ENCODE results near the gene FAM47E. TPM values are rescaled to one million over a fixed set of nuclear protein-coding genes. Genes with fewer than 3 reads are reported as not detected.

Gene FAM47E
- total and polyA plus RNA-seq, 2 of the 13 experiments (the other 11 are each of a cell fraction or from before 2014, with no cell fraction given), result 0.33 to 0.66 TPM

GRCh38 chr4:76251441-76252270 lies at the start of gene FAM47E (continued):
- TF ChIP-seq PAF1 (CRISPR knock-in tag; IDR thresholded peaks at IDR 0.05), result no peak
- no peak for TF ChIP-seq AGO1 (IDR thresholded peaks at IDR 0.05; ENCODE audit: low read depth, low read length, poor library complexity, severe bottlenecking)
- TF ChIP-seq JUN (CRISPR knock-in tag; IDR thresholded peaks at IDR 0.05), result 0 out of 2 replicates have a peak, but pooled peaks have one; percentile 28
- 0 out of 2 replicates have a peak, but pooled peaks have one; percentile 29 for TF ChIP-seq GZF1 (CRISPR knock-in tag; IDR thresholded peaks at IDR 0.05)
- no peak for TF ChIP-seq ZNF570 (CRISPR knock-in tag; IDR thresholded peaks at IDR 0.05; ENCODE audit: borderline replicate concordance)
- TF ChIP-seq ZNF484 (CRISPR knock-in tag; IDR thresholded peaks at IDR 0.05; ENCODE audit: borderline replicate concordance, low read depth), result no peak
- TF ChIP-seq PHF20 (CRISPR knock-in tag; IDR thresholded peaks at IDR 0.05), result peak; percentile 55
- no peak for TF ChIP-seq POLR2AphosphoS2 (IDR thresholded peaks at IDR 0.05; ENCODE audit: low read depth, low read length)
- peak; percentile 96 for TF ChIP-seq RAD21 (CRISPR knock-in tag; IDR thresholded peaks at IDR 0.05)
- TF ChIP-seq SMAD3 (CRISPR knock-in tag; IDR thresholded peaks at IDR 0.05), result no peak
- peak; percentile 71; the same call in 1 of the 2 replicates for TF ChIP-seq SPEN (CRISPR knock-in tag; IDR thresholded peaks at IDR 0.05; ENCODE audit: low read depth)
- no peak for TF ChIP-seq ZNF101 (CRISPR knock-in tag; IDR thresholded peaks at IDR 0.05; ENCODE audit: borderline replicate concordance, low read depth)
- TF ChIP-seq LBX2 (CRISPR knock-in tag; IDR thresholded peaks at IDR 0.05; ENCODE audit: borderline replicate concordance), result peak; percentile 31; the same call in 1 of the 2 replicates
- no peak for TF ChIP-seq TERF1 (CRISPR knock-in tag; IDR thresholded peaks at IDR 0.05)
- no peak for TF ChIP-seq JUNB (CRISPR knock-in tag; IDR thresholded peaks at IDR 0.05; ENCODE audit: borderline replicate concordance)
- TF ChIP-seq ZNF414 (CRISPR knock-in tag; IDR thresholded peaks at IDR 0.05), result no peak
- peak; percentile 38; the same call in 1 of the 2 replicates for TF ChIP-seq HOMEZ (CRISPR knock-in tag; IDR thresholded peaks at IDR 0.05; ENCODE audit: low read depth)
- TF ChIP-seq REXO4 (CRISPR knock-in tag; IDR thresholded peaks at IDR 0.05; ENCODE audit: borderline replicate concordance), result no peak
- TF ChIP-seq ELF4 (CRISPR knock-in tag; IDR thresholded peaks at IDR 0.05; ENCODE audit: borderline replicate concordance), result no peak
- no peak for TF ChIP-seq GTF3A (CRISPR knock-in tag; conservative IDR thresholded peaks at IDR 0.05)
- 0 out of 2 replicates have a peak, but pooled peaks have one; percentile 36 for TF ChIP-seq ZKSCAN8 (CRISPR knock-in tag; IDR thresholded peaks at IDR 0.05; ENCODE audit: borderline replicate concordance)
- TF ChIP-seq ZNF224 (CRISPR knock-in tag; IDR thresholded peaks at IDR 0.05), result peak; percentile 95
- TF ChIP-seq HMG20A (CRISPR knock-in tag; IDR thresholded peaks at IDR 0.05; ENCODE audit: borderline replicate concordance), result no peak
- TF ChIP-seq ZNF597 (CRISPR knock-in tag; IDR thresholded peaks at IDR 0.05), result no peak
- no peak for TF ChIP-seq FLYWCH1 (CRISPR knock-in tag; IDR thresholded peaks at IDR 0.05)
